ENCODE data around the gene MPHOSPH10. TPM values are rescaled to one million over a fixed set of nuclear protein-coding genes. Genes with fewer than 3 reads are reported as not detected.
"Not testable (repeated sequence)": the region's sequence is repeated elsewhere in the genome, so short reads cannot be mapped to it uniquely, and the experiment has no call there.

Gene MPHOSPH10
- total RNA-seq, 1 experiment from 2014 or later, result 54.7 TPM

DNA sequence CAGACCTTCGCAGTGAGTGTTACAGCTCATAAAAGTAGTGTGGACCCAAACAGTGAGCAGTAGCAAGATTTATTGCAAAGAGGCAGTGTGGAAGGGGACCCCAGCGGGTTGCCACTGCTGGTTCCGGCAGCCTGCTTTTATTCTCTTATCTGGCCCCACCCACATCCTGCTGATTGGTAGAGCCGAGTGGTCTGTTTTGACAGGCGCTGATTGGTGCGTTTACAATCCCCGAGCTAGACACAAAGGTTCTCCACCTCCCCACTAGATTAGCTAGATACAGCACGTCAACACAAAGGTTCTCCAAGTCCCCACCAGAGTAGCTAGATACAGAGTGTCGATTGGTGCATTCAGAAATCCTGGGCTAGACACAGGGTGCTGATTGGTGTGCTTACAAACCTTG lies 38.6 kb upstream of the MPHOSPH10 start:
- H3K4me3 Mint-ChIP-seq (ENCODE audit: low read depth, unreplicated experiment); H3K9me3 Mint-ChIP-seq (ENCODE audit: low read depth, unreplicated experiment); intact Hi-C loops (cut with micrococcal nuclease; ENCODE audit: unreplicated experiment); DNase-seq; BruUV-seq (replicated peaks); H3K27ac Mint-ChIP-seq (ENCODE audit: unreplicated experiment); H3K4me1 Mint-ChIP-seq (ENCODE audit: low read depth, unreplicated experiment); H3K36me3 Mint-ChIP-seq (ENCODE audit: insufficient read depth, unreplicated experiment): not testable (repeated sequence)
- H3K27me3 Mint-ChIP-seq (ENCODE audit: unreplicated experiment), result peaks cover 40% of the 10 kb centered on the region
- CTCF ChIA-PET, result interaction anchor here (0.6 kb wide), 1 partner anchor 9 kb away, joined by 3 read pairs; no protein-coding TSS in a partner anchor

DNA sequence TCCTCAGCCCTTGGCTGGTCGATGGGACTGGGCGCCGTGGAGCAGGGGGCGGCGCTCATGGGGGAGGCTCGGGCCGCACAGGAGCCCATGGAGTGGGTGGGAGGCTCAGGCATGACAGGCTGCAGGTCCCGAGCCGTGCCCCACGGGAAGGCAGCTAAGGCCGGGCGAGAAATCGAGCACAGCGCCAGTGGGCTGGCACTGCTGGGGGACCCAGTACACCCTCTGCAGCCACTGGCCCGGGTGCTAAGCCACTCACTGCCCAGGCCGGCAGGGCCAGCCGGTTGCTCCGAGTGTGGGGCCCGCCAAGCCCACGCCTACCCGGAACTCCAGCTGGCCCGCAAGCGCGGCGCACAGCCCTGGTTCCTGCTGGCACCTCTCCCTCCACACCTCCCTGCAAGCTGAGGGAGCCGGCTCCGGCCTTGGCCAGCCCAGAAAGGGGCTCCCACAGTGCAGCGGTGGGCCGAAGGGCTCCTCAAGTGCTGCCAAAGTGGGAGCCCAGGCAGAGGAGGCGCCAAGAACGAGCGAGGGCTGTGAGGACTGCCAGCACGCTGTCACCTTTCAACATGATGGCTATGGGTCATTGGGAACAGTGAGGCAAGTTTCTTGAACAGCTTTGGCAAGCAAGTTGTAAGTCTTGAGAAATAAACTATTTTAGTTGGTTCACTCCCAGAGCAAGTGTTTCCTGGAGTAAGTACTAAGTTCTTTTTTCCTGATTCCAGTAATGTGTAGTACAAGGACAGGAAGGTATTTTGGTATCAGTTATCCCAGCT lies 37.8 kb upstream of the MPHOSPH10 start:
- H3K9me3 Mint-ChIP-seq (ENCODE audit: low read depth, unreplicated experiment); intact Hi-C loops (cut with micrococcal nuclease; ENCODE audit: unreplicated experiment); BruUV-seq (replicated peaks); H3K36me3 Mint-ChIP-seq (ENCODE audit: insufficient read depth, unreplicated experiment); DNase-seq; H3K4me1 Mint-ChIP-seq (ENCODE audit: low read depth, unreplicated experiment); H3K4me3 Mint-ChIP-seq (ENCODE audit: low read depth, unreplicated experiment); H3K27ac Mint-ChIP-seq (ENCODE audit: unreplicated experiment): not testable (repeated sequence)
- CTCF ChIA-PET, result interaction anchor here (0.7 kb wide), 1 partner anchor 1114 kb away, joined by 3 read pairs; no protein-coding TSS in a partner anchor
- peaks cover 32% of the 10 kb centered on the region for H3K27me3 Mint-ChIP-seq (ENCODE audit: unreplicated experiment)

DNA sequence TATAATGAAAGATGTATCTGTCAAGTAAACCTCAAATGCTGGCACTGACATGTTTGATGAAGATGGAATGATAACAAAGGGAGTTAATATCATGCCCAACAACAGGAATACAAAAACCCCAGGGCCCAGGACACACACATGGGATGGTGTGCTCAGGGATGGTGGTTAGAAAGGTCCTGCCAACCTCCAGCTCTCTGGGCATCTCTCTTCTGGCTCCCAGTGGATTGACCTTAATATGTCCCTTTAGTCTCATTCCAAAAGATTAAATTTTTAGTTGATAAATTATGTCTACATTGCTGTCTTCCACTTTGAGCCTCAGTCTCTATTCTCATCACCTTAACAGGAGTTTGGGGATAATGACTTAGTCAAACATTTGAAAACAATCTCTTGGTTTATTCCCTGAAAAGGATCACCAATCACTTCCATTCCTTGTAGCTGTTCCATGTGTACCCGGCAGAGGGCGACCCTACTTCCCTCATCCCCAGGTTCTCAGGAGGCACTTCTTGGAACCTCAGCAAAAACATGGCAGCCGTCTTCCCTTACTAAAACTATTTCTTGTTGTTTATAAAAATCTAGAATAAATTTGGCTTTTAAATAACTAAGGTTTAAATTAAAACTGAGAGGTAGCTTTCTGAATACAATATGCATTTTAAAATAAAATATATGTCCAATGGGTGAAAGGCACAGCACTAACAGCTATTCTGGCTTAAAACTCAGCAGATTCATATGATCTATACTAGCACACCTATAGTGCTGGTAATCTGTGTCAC lies 30.1 kb upstream of the MPHOSPH10 start:
- BruUV-seq (replicated peaks), result no TSS peak
- CTCF ChIA-PET, result interaction anchor here (1.3 to 1.4 kb wide), 2 partner anchors 54 to 91 kb away, joined by 4 to 5 read pairs; no protein-coding TSS in a partner anchor
- no peaks in the 10 kb centered on the region for H3K27me3 Mint-ChIP-seq (ENCODE audit: unreplicated experiment)
- H3K9me3 Mint-ChIP-seq (ENCODE audit: low read depth, unreplicated experiment), result peaks cover 3% of the 10 kb centered on the region
- no peak overlapping the region for H3K4me3 Mint-ChIP-seq (ENCODE audit: low read depth, unreplicated experiment)
- intact Hi-C loops (cut with micrococcal nuclease; ENCODE audit: unreplicated experiment), result no loop called here
- DNase-seq, result peak; percentile 72
- no peaks in the 10 kb centered on the region for H3K36me3 Mint-ChIP-seq (ENCODE audit: insufficient read depth, unreplicated experiment)
- TF ChIP-seq, protein P1, sequence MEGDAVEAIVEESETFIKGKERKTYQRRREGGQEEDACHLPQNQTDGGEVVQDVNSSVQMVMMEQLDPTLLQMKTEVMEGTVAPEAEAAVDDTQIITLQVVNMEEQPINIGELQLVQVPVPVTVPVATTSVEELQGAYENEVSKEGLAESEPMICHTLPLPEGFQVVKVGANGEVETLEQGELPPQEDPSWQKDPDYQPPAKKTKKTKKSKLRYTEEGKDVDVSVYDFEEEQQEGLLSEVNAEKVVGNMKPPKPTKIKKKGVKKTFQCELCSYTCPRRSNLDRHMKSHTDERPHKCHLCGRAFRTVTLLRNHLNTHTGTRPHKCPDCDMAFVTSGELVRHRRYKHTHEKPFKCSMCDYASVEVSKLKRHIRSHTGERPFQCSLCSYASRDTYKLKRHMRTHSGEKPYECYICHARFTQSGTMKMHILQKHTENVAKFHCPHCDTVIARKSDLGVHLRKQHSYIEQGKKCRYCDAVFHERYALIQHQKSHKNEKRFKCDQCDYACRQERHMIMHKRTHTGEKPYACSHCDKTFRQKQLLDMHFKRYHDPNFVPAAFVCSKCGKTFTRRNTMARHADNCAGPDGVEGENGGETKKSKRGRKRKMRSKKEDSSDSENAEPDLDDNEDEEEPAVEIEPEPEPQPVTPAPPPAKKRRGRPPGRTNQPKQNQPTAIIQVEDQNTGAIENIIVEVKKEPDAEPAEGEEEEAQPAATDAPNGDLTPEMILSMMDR (IDR thresholded peaks at IDR 0.05; ENCODE audit: unreplicated experiment), result peak; percentile 51
- H3K4me1 Mint-ChIP-seq (ENCODE audit: low read depth, unreplicated experiment), result no peaks in the 10 kb centered on the region
- no peak overlapping the region for H3K27ac Mint-ChIP-seq (ENCODE audit: unreplicated experiment)

DNA sequence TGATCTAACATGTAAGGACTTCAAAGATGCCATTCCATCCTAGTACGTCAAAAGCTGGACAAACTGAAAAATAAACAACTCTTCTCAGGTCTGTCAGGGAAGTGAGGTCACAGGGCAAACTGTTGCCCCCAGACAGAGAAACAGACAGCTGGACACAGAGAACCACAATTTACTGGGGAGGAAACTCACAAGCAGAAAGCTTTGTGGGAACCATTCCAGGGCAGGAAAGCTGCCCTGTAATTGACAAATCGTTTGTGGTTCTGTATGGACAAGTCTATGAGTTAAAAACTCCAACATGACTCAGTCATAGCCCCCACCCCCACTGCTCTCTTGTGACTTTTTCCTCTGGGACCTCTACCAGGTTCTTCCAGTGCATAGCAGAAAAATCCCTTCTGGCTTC lies 28.8 kb upstream of the MPHOSPH10 start:
- Mint-ChIP-seq H3K4me1 (ENCODE audit: low read depth, unreplicated experiment) (no peaks in the 10 kb centered on the region), H3K27ac (ENCODE audit: unreplicated experiment) (no peak overlapping the region), H3K9me3 (ENCODE audit: low read depth, unreplicated experiment) (peaks cover 3% of the 10 kb centered on the region), H3K27me3 (ENCODE audit: unreplicated experiment) (no peaks in the 10 kb centered on the region), H3K4me3 (ENCODE audit: low read depth, unreplicated experiment) (no peak overlapping the region), H3K36me3 (ENCODE audit: insufficient read depth, unreplicated experiment) (no peaks in the 10 kb centered on the region)
- TF ChIP-seq, protein P1 (IDR thresholded peaks at IDR 0.05; ENCODE audit: unreplicated experiment), result no peak
- BruUV-seq (replicated peaks), result no TSS peak
- CTCF ChIA-PET, result no interaction called here
- DNase-seq, result no peak
- intact Hi-C loops (cut with micrococcal nuclease; ENCODE audit: unreplicated experiment), result no loop called here

DNA sequence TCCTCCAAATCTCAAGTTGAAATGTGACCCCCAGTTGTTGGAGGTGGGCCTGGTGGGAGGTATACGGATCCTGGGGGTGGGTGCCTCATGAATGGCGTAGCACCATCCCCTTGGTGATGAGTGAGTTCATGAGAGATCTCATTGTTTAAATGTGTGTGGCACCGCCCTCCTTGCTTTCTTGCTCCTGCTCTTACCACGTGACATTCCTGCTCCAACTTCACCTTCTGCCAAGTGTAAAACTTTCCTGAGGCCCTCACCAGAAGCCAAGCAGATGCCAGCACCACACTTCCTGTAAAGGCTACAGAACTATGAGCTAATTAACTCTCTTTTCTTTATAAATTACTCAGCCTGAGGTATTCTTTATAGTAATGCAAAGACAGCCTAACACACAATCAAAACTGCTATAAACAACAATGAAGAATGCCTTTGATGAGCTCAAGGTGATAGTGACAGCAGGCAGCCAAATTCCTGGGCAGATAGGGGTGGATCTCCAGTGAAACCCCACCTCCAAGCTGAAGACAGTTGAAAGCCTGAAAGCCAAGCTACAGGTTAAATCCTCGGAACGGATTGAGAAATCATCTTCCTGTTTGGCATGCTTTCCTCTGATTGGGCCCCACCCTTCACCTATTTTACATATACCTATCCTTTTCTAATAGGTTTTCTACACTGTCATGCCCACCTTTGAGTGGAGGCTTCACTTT lies 27.3 kb upstream of the MPHOSPH10 start:
- BruUV-seq (replicated peaks), result no TSS peak
- intact Hi-C loops (cut with micrococcal nuclease; ENCODE audit: unreplicated experiment), result no loop called here
- H3K27ac Mint-ChIP-seq (ENCODE audit: unreplicated experiment), result no peak overlapping the region
- TF ChIP-seq, protein P1 (IDR thresholded peaks at IDR 0.05; ENCODE audit: unreplicated experiment), result no peak
- no peak overlapping the region for H3K4me3 Mint-ChIP-seq (ENCODE audit: low read depth, unreplicated experiment)
- CTCF ChIA-PET, result no interaction called here
- no peaks in the 10 kb centered on the region for H3K27me3 Mint-ChIP-seq (ENCODE audit: unreplicated experiment)
- DNase-seq, result no peak
- H3K4me1 Mint-ChIP-seq (ENCODE audit: low read depth, unreplicated experiment), result no peaks in the 10 kb centered on the region
- peaks cover 3% of the 10 kb centered on the region for H3K9me3 Mint-ChIP-seq (ENCODE audit: low read depth, unreplicated experiment)
- no peaks in the 10 kb centered on the region for H3K36me3 Mint-ChIP-seq (ENCODE audit: insufficient read depth, unreplicated experiment)
